Neutrophil (primary cell): ENCODE measurements around the gene COMMD1.
"Not testable (repeated sequence)": the region's sequence is repeated elsewhere in the genome, so short reads cannot be mapped to it uniquely, and the experiment has no call there.

ENCODE experiments used
- H3K27ac ChIP-seq: fragments of 200-600 bp; sonication (generic); 2 replicates; pipeline ENCODE4 v1.5.1; 2016; ENCODE audit warnings: mild to moderate bottlenecking, moderate library complexity
- H3K27me3 ChIP-seq: fragments of 200-600 bp; sonication (generic); 2 replicates; pipeline ENCODE4 v1.6.0; 2016; ENCODE audit warnings: mild to moderate bottlenecking
- H3K36me3 ChIP-seq: fragments of 200-600 bp; sonication (generic); 2 replicates; pipeline ENCODE4 v1.5.1; 2017
- H3K4me1 ChIP-seq, 2 experiments: fragments of 200-600 bp in 1 of 2; sonication (generic) in 1 of 2; 1 replicate in 1 of 2; 2 replicates in 1 of 2; pipeline versions ENCODE4 v1.5.1 to v1.6.1; 2013 to 2016; ENCODE audit warnings: low read depth in 1 of 2, low read length in 1 of 2, mild to moderate bottlenecking in 1 of 2, moderate library complexity in 1 of 2; ENCODE audit not compliant: control insufficient read depth in 1 of 2, insufficient read depth in 1 of 2
- H3K4me3 ChIP-seq, 2 experiments: fragments of 200-600 bp in 1 of 2; sonication (generic) in 1 of 2; 1 replicate in 1 of 2; 2 replicates in 1 of 2; pipeline ENCODE4 v1.5.1; 2013 to 2016; ENCODE audit warnings: low read depth in 1 of 2, low read length in 1 of 2, mild to moderate bottlenecking in 1 of 2, moderate library complexity in 1 of 2
- H3K9me3 ChIP-seq: fragments of 200-600 bp; sonication (generic); 2 replicates; pipeline ENCODE4 v1.5.1; 2016
- CTCF ChIP-seq: fragments of 200-600 bp; sonication (generic); IDR thresholded peaks from 2 replicates; pipeline ENCODE4 v1.5.1; 2016; ENCODE audit warnings: antibody characterized with exemption

Gene COMMD1

DNA sequence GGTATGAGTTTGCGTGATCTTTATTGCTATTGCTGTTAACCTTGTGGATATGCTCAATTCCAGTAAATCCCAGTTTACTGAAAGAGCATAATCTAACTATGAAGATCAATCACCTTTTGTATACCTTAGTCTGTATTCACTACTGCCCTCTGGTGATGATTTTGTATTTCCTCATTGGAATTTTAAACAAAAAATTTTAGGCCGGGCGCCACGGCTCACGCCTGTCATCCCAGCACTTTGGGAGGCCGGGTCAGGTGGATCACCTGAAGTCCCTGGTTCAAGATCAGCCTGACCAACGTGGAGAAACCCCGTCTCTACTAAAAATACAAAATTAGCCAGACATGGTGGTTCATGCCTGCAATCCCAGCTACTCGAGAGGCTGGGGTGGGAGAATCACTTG lies 5.1 kb downstream of the COMMD1 start:
- Histone ChIP-seq H3K4me3 (no peak overlapping the region), H3K9me3 (no peaks in the 10 kb centered on the region), H3K27me3 (no peaks in the 10 kb centered on the region), H3K4me1 (peaks cover 5 to 7% of the 10 kb centered on the region in 2 experiments), H3K36me3 (no peaks in the 10 kb centered on the region), H3K27ac (no peak overlapping the region)
- no peak for TF ChIP-seq CTCF

GRCh38 chr2:61911510-61911909 lies 6.0 kb downstream of the COMMD1 start:
- Histone ChIP-seq H3K27ac (no peak overlapping the region), H3K36me3 (no peaks in the 10 kb centered on the region), H3K4me3 (no peak overlapping the region), H3K9me3 (no peaks in the 10 kb centered on the region), H3K4me1 (no peaks in the 10 kb centered on the region), H3K27me3 (no peaks in the 10 kb centered on the region)
- TF ChIP-seq CTCF = no peak

- not testable (repeated sequence) for H3K36me3 ChIP-seq, H3K27me3 ChIP-seq, H3K4me3 ChIP-seq, H3K9me3 ChIP-seq, H3K4me1 ChIP-seq, H3K27ac ChIP-seq
These were observed 9.3 kb downstream of the COMMD1 start for GRCh38 chr2:61914794-61915193.

DNA sequence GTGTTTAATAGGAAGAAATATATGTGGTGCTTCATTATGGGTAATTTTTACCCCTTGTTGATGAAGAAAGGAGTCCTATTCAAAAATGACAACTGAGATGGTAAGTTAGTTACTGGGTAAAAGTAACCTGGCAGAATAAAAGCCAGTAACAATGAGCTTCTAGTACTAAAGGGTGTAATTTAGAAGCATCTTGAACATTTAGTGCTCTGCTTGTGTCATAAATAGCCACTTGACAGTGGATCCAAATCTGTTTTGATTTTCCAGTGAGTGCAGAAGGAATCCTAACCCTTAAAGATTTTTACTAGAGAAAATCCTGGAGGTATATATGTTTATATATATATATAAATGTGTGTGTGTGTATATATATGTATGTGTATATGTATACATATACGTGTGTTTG lies 15.1 kb downstream of the COMMD1 start:
- H3K9me3 ChIP-seq = no peaks in the 10 kb centered on the region
- no peak overlapping the region for H3K4me3 ChIP-seq
- TF ChIP-seq CTCF = no peak
- no peaks in the 10 kb centered on the region for H3K27me3 ChIP-seq
- H3K4me1 ChIP-seq = no peaks in the 10 kb centered on the region
- no peaks in the 10 kb centered on the region for H3K36me3 ChIP-seq
- no peak overlapping the region for H3K27ac ChIP-seq

GRCh38 chr2:61922714-61923113 lies 17.2 kb downstream of the COMMD1 start:
- no peaks in the 10 kb centered on the region for H3K4me1 ChIP-seq
- no peak overlapping the region for H3K4me3 ChIP-seq
- no peaks in the 10 kb centered on the region for H3K27me3 ChIP-seq
- TF ChIP-seq CTCF = no peak
- no peak overlapping the region for H3K27ac ChIP-seq
- no peaks in the 10 kb centered on the region for H3K36me3 ChIP-seq
- H3K9me3 ChIP-seq = no peaks in the 10 kb centered on the region

DNA sequence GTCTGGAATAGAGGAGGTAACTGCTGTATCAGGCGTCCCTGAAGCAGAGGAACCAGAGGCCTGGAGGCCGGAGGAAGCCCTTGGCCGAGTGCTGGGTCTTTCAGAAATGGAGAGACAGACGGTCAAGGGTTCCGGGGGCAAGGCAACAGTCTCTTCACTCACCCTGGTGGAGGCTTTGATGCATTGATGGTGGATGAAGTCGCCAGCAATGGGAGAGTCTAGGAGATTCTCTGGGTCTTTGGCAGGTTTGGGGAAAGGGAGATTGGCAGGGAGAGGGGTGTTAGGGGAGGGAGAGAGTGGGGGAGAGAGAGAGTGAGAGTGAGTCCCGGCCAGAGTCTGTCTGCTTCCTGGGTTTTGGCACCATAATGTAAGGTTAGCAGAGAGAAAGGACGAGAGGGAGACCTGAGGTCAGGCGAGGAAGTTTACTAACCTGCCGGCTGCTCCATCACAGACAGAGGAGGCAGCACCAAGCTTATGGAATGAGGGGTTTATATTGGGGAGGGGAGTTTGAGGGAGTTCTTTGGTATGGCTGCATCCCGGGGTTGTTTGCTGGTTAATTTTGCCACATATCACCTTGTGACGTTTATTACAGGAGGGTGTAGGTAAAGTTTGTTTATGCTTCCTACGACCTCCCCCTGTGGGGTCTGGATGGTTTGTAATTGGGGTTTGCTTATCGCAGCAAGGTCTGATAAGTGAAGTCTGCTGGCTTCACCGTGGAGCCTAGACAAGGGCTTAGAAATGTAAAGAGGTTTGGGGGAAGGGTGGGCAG lies 19.6 kb downstream of the COMMD1 start:
- H3K27me3 ChIP-seq = no peaks in the 10 kb centered on the region
- no peak overlapping the region for H3K27ac ChIP-seq
- no peak for TF ChIP-seq CTCF

More for the DNA sequence above, 19.6 kb downstream of the COMMD1 start:
- H3K36me3 ChIP-seq = no peaks in the 10 kb centered on the region
- H3K9me3 ChIP-seq = no peaks in the 10 kb centered on the region
- no peak overlapping the region for H3K4me3 ChIP-seq
- no peaks in the 10 kb centered on the region for H3K4me1 ChIP-seq
